SK-N-MC (cell line): ENCODE measurements around the gene CCDC142.

Experiments
- EZH2 ChIP-seq: fragments of 200-600 bp; sonication (generic); IDR thresholded peaks from one replicate; pipeline ENCODE4 v1.6.1; 2017; ENCODE audit warnings: antibody characterized with exemption
- FOXP2 ChIP-seq: optimal IDR thresholded peaks from 2 replicates; pipeline ENCODE3; 2011; ENCODE audit warnings: mild to moderate bottlenecking, moderate library complexity; ENCODE audit not compliant: insufficient read depth; ENCODE audit errors: extremely low read length, control extremely low read depth
- POLR2AphosphoS5 ChIP-seq: IDR thresholded peaks from 2 replicates; pipeline ENCODE4 v1.6.1; 2012; ENCODE audit warnings: mild to moderate bottlenecking, low read depth, low read length, borderline replicate concordance

DNA sequence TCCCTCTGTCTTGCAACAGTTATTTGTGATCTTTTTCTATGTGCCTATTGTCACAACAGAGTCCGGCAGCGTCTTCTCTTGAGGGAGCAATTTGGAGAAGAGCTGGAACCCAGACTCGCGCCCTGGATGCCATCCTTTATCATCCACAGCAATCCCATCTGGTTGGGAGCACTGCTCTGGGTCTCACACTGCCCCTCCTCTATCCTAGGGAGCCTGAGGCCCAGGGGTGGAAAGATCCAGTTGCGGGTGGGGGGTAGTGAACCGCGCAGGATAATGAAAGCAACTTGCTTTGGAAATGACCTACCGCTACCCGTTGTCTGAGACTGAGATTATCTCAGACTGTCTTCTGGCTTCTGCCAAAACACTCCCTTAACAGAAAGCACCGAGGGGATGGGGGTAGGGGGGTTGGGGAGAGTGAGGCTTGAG is 23.8 kb downstream of the CCDC142 start:
- TF ChIP-seq POLR2AphosphoS5 (no peak), EZH2 (no peak), FOXP2 (no peak)
